ENCODE results near the gene BTBD16. TPM values are rescaled to one million over a fixed set of nuclear protein-coding genes. Genes with fewer than 3 reads are reported as not detected.

BTBD16 gene
- total RNA-seq, 1 experiment from 2014 or later: 0.82 TPM

DNA sequence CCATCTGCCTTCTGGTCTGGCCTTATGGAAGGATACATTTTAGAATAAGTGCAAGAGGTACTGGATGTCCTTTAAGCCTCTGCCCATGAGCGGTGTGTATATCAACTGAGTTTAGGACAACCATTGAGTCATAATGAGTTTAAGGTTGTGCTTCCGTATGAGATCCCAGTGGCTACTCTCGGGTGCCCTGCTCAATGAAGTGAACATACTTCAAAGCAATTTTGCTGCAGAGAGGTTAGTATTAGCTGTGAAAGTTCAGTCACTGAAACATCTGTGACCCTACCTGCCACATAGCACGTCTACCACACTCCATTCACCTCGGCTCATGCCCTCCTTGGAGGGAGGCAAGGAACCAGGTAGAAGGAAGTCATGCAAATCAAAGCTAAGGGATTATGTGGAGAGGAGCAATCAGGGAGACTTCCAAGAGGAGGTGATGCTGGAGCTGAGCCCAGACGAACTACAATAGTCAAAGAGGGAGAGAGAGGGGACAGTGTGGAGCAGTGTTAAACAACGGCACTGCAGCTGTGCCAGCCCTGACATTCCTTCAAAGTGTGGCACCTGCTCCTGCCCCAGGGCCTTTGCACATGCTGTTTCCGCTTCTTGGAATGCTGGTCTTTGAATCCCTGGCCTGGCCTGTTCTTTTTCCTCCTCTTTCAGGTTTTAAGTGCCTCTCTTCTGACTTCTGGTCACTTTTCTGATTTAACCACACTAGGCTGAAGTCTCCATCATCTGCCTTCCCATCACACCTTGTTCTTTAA, 25.4 kb downstream of the BTBD16 start:
- TF ChIP-seq, protein P1, sequence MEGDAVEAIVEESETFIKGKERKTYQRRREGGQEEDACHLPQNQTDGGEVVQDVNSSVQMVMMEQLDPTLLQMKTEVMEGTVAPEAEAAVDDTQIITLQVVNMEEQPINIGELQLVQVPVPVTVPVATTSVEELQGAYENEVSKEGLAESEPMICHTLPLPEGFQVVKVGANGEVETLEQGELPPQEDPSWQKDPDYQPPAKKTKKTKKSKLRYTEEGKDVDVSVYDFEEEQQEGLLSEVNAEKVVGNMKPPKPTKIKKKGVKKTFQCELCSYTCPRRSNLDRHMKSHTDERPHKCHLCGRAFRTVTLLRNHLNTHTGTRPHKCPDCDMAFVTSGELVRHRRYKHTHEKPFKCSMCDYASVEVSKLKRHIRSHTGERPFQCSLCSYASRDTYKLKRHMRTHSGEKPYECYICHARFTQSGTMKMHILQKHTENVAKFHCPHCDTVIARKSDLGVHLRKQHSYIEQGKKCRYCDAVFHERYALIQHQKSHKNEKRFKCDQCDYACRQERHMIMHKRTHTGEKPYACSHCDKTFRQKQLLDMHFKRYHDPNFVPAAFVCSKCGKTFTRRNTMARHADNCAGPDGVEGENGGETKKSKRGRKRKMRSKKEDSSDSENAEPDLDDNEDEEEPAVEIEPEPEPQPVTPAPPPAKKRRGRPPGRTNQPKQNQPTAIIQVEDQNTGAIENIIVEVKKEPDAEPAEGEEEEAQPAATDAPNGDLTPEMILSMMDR (IDR thresholded peaks at IDR 0.05): no peak
- no peak for TF ChIP-seq POLR2AphosphoS5 (IDR thresholded peaks at IDR 0.05; ENCODE audit: low read depth, low read length)
- TF ChIP-seq, protein P2, sequence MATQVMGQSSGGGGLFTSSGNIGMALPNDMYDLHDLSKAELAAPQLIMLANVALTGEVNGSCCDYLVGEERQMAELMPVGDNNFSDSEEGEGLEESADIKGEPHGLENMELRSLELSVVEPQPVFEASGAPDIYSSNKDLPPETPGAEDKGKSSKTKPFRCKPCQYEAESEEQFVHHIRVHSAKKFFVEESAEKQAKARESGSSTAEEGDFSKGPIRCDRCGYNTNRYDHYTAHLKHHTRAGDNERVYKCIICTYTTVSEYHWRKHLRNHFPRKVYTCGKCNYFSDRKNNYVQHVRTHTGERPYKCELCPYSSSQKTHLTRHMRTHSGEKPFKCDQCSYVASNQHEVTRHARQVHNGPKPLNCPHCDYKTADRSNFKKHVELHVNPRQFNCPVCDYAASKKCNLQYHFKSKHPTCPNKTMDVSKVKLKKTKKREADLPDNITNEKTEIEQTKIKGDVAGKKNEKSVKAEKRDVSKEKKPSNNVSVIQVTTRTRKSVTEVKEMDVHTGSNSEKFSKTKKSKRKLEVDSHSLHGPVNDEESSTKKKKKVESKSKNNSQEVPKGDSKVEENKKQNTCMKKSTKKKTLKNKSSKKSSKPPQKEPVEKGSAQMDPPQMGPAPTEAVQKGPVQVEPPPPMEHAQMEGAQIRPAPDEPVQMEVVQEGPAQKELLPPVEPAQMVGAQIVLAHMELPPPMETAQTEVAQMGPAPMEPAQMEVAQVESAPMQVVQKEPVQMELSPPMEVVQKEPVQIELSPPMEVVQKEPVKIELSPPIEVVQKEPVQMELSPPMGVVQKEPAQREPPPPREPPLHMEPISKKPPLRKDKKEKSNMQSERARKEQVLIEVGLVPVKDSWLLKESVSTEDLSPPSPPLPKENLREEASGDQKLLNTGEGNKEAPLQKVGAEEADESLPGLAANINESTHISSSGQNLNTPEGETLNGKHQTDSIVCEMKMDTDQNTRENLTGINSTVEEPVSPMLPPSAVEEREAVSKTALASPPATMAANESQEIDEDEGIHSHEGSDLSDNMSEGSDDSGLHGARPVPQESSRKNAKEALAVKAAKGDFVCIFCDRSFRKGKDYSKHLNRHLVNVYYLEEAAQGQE (IDR thresholded peaks at IDR 0.05; ENCODE audit: insufficient read depth in 1 of 2, low read depth in 2 of 2, low read length in 1 of 2): no peak
- no peak for TF ChIP-seq SIN3A (IDR thresholded peaks at IDR 0.05; ENCODE audit: borderline replicate concordance, insufficient read depth, low read depth, low read length)
- TF ChIP-seq TCF7L2 (IDR thresholded peaks at IDR 0.05; ENCODE audit: low read depth, low read length): no peak
- ATAC-seq: no peak
- no TSS peak for BruUV-seq (replicated peaks)
- Histone ChIP-seq H3K27me3 (ENCODE audit: control insufficient read depth, insufficient read depth, low read length) (no peaks in the 10 kb centered on the region), H3K9me3 (ENCODE audit: control insufficient read depth, insufficient read depth, low read depth, low read length) (no peaks in the 10 kb centered on the region), H3K4me3 (ENCODE audit: low read depth in 2 of 2, low read length in 2 of 2) (no peak overlapping the region), H3K4me1 (ENCODE audit: control insufficient read depth, insufficient read depth, low read length) (peaks cover 17% of the 10 kb centered on the region), H3K36me3 (ENCODE audit: control insufficient read depth, insufficient read depth, low read length) (no peaks in the 10 kb centered on the region), H3K27ac (ENCODE audit: low read length) (no peak overlapping the region; the same call in 1 of the 2 replicates)
- no peak for DNase-seq (ENCODE audit: low read depth, low spot score)
- in situ Hi-C loops (cut with HindIII; ENCODE audit: low pct_unique_long_range_greater_than_20kb, low sequenced_read_pairs) (no loop called here), intact Hi-C loops (cut with micrococcal nuclease; ENCODE audit: unreplicated experiment) (loop anchor here (5.0 kb wide), 1 partner anchor 271 kb away; no protein-coding TSS in a partner anchor)
- ChIA-PET CTCF (interaction anchor here (0.9 to 2.9 kb wide), 4 partner anchors 17 to 269 kb away, joined by 3 to 28 read pairs (median 3); no protein-coding TSS in a partner anchor), POLR2A (no interaction called here)

DNA sequence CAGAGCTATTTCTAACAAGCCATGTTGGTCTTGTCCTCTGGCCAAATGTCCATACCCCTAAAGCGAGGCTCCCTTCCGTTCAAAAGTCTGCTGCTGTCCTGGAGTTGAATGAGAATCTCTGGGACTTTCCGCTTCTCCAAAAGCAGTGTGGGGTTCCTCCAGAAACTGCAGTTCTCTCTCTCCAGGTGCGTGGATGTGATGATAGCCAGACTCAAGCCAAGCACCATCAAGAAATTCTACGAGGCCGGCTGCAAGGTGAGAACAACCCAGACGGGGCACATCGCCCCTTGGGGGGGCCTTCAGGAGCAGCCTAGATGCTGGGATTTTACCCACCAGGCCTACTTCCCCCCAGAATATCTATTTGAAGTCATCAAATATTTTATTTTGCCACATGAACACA, 26.5 kb downstream of the BTBD16 start:
- no peak overlapping the region for H3K4me3 ChIP-seq (ENCODE audit: low read depth in 2 of 2, low read length in 2 of 2)
- H3K36me3 ChIP-seq (ENCODE audit: control insufficient read depth, insufficient read depth, low read length): no peaks in the 10 kb centered on the region
- CTCF ChIA-PET: interaction anchor here (0.7 to 2.9 kb wide), 4 partner anchors 18 to 268 kb away, joined by 3 to 28 read pairs (median 3); no protein-coding TSS in a partner anchor
- H3K27me3 ChIP-seq (ENCODE audit: control insufficient read depth, insufficient read depth, low read length): no peaks in the 10 kb centered on the region
- peaks cover 17% of the 10 kb centered on the region for H3K4me1 ChIP-seq (ENCODE audit: control insufficient read depth, insufficient read depth, low read length)
- POLR2A ChIA-PET: no interaction called here
- no peak for ATAC-seq
- in situ Hi-C loops (cut with HindIII; ENCODE audit: low pct_unique_long_range_greater_than_20kb, low sequenced_read_pairs): no loop called here
- H3K9me3 ChIP-seq (ENCODE audit: control insufficient read depth, insufficient read depth, low read depth, low read length): no peaks in the 10 kb centered on the region
- intact Hi-C loops (cut with micrococcal nuclease; ENCODE audit: unreplicated experiment): loop anchor here (5.0 kb wide), 1 partner anchor 270 kb away; no protein-coding TSS in a partner anchor
- DNase-seq (ENCODE audit: low read depth, low spot score): no peak
- H3K27ac ChIP-seq (ENCODE audit: low read length): peak overlapping the region; percentile 52; the same call in 1 of the 2 replicates
- TF ChIP-seq POLR2AphosphoS5 (IDR thresholded peaks at IDR 0.05; ENCODE audit: low read depth, low read length): no peak
- TF ChIP-seq, protein P2 (IDR thresholded peaks at IDR 0.05; ENCODE audit: insufficient read depth in 1 of 2, low read depth in 2 of 2, low read length in 1 of 2): no peak
- TF ChIP-seq, protein P1 (IDR thresholded peaks at IDR 0.05): no peak
- TF ChIP-seq TCF7L2 (IDR thresholded peaks at IDR 0.05; ENCODE audit: low read depth, low read length): no peak
- TF ChIP-seq SIN3A (IDR thresholded peaks at IDR 0.05; ENCODE audit: borderline replicate concordance, insufficient read depth, low read depth, low read length): no peak
- no TSS peak for BruUV-seq (replicated peaks)

All from Panc1 (cell line).